Activated CD4-positive, alpha-beta T cell treated with anti-CD3 and anti-CD28 coated beads for 36 hours (primary cell): ENCODE measurements around the gene LIF. TPM values are rescaled to one million over a fixed set of nuclear protein-coding genes. Genes with fewer than 3 reads are reported as not detected.
A peak's percentile ranks its signal among the peaks of the same experiment; 100 is the strongest.

Experiments used
- ATAC-seq: fragments of 200-7000 bp; cut with Tn5 transposase; one replicate; pipeline ENCODE4 v1.10.0; 2021; ENCODE audit warnings: mild to moderate bottlenecking, moderate library complexity
- CTCF ChIA-PET: fragments of 350-600 bp; sonication (Branson Sonifier 250); formaldehyde crosslinking; loops from one replicate; lab custom pipeline; 2021; ENCODE audit warnings: antibody characterized with exemption; lab: Charles Lee
- POLR2A ChIA-PET: fragments of 350-600 bp; sonication (Branson Sonifier 250); formaldehyde crosslinking; loops from one replicate; lab custom pipeline; 2021; ENCODE audit warnings: antibody characterized with exemption, inconsistent platforms; lab: Charles Lee
- DNase-seq: peaks from one replicate; pipeline ENCODE4 v3.0.0-alpha.2; 2020
- H3K27ac Mint-ChIP-seq: one replicate; pipeline ENCODE4 v1.8.0; 2021; ENCODE audit warnings: mixed read lengths
- H3K27me3 Mint-ChIP-seq: one replicate; pipeline ENCODE4 v1.8.0; 2021; ENCODE audit warnings: mixed read lengths
- H3K36me3 Mint-ChIP-seq: one replicate; pipeline ENCODE4 v1.8.0; 2021; ENCODE audit warnings: low read depth, mixed read lengths
- H3K4me1 Mint-ChIP-seq: one replicate; pipeline ENCODE4 v1.8.0; 2021; ENCODE audit warnings: mixed read lengths
- H3K4me3 Mint-ChIP-seq: one replicate; pipeline ENCODE4 v1.8.0; 2021; ENCODE audit warnings: mild to moderate bottlenecking, moderate library complexity, mixed read lengths
- H3K9me3 Mint-ChIP-seq: one replicate; pipeline ENCODE4 v1.8.0; 2021; ENCODE audit warnings: low read depth, mixed read lengths
- intact Hi-C, 2 experiments: fragments of 100-400 bp; cut with DNase I in 1 of 2; cut with micrococcal nuclease in 1 of 2; formaldehyde crosslinking; loops; one replicate each; pipeline versions ENCODE4 v1.14.2 to v1.15.1; 2022 to 2024; cut with DNase I, micrococcal nuclease
- total RNA-seq, 2 experiments: library from RNA; stranded (reverse); gene quantifications; one replicate each; pipeline ENCODE4 v1.2.3, GENCODE V29; 2021

LIF gene
- total RNA-seq, 2 experiments from 2014 or later, result 77.3 to 105 TPM

- intact Hi-C loops, result loop anchor here (1.0 to 2.0 kb wide), 7 partner anchors 13 to 523 kb away; partner anchors contain the start of genes SF3A1 (in 2 of the 2), TBC1D10A (in 1 of the 2), UQCR10 (in 1 of the 2) and ZMAT5 (in 1 of the 2)
- Mint-ChIP-seq H3K27me3 (no peaks in the 10 kb centered on the region), H3K27ac (peak overlapping the region; percentile 72), H3K36me3 (peaks cover 15% of the 10 kb centered on the region), H3K4me1 (peaks cover 23% of the 10 kb centered on the region), H3K4me3 (peak overlapping the region; percentile 72), H3K9me3 (no peaks in the 10 kb centered on the region)
- ChIA-PET POLR2A (interaction anchor here (0.5 kb wide), 1 partner anchor 181 kb away, joined by 4 read pairs; no protein-coding TSS in a partner anchor), CTCF (interaction anchor here (3.4 to 6.5 kb wide), 6 partner anchors 14 to 184 kb away, joined by 17 to 202 read pairs (median 48); partner anchors contain the start of genes MTFP1, RNF215, SEC14L2 and TBC1D10A)
- DNase-seq (no peak), ATAC-seq (peak; percentile 24)
Observed at GRCh38 chr22:30289980-30290313, 43.4 kb upstream of the LIF start.

GRCh38 chr22:30289141-30289979 lies 42.8 kb upstream of the LIF start, which contains the start of gene CASTOR1:
TSS of gene CASTOR1 (minus strand) at chr22:30289505. CDS start at chr22:30289497, 8 bp downstream.
- ATAC-seq (peak; percentile 88), DNase-seq (peak; percentile 93)
- Mint-ChIP-seq H3K9me3 (no peaks in the 10 kb centered on the region), H3K27me3 (no peaks in the 10 kb centered on the region), H3K27ac (peak within 1 kb of the TSS; percentile 72), H3K4me3 (peak within 1 kb of the TSS; percentile 72), H3K4me1 (peaks cover 23% of the 10 kb centered on the region), H3K36me3 (peaks cover 15% of the 10 kb centered on the region)
- ChIA-PET POLR2A (interaction anchor here (0.5 to 1.4 kb wide), 2 partner anchors 92 to 182 kb away, joined by 4 to 5 read pairs; no protein-coding TSS in a partner anchor), CTCF (interaction anchor here (0.6 to 6.5 kb wide), 18 partner anchors 11 to 183 kb away, joined by 3 to 202 read pairs (median 14); partner anchors contain the start of genes CCDC157, MTFP1, RNF215 and SEC14L2)
- intact Hi-C loops, result loop anchor here (1.0 to 2.0 kb wide), 7 partner anchors 13 to 522 kb away; partner anchors contain the start of genes SF3A1 (in 2 of the 2), TBC1D10A (in 1 of the 2), UQCR10 (in 1 of the 2) and ZMAT5 (in 1 of the 2)

- intact Hi-C loops, result loop anchor here (1.0 to 2.0 kb wide), 8 partner anchors 14 to 521 kb away; partner anchors contain the start of genes SF3A1 (in 2 of the 2), TBC1D10A (in 1 of the 2), UQCR10 (in 1 of the 2) and ZMAT5 (in 1 of the 2)
- ATAC-seq (no peak), DNase-seq (no peak)
- Mint-ChIP-seq H3K36me3 (peaks cover 8% of the 10 kb centered on the region), H3K4me1 (peaks cover 23% of the 10 kb centered on the region), H3K27me3 (no peaks in the 10 kb centered on the region), H3K4me3 (peak overlapping the region; percentile 72), H3K27ac (no peak overlapping the region), H3K9me3 (no peaks in the 10 kb centered on the region)
- CTCF ChIA-PET, result interaction anchor here (0.6 to 6.5 kb wide), 53 partner anchors 9 to 533 kb away, joined by 3 to 202 read pairs (median 6); partner anchors contain the start of genes CCDC157, MTFP1, OSM and RNF215
- POLR2A ChIA-PET, result interaction anchor here (0.6 to 1.4 kb wide), 6 partner anchors 38 to 92 kb away, joined by 3 to 5 read pairs (median 4); partner anchors contain the start of genes CCDC157, SF3A1 and TBC1D10A
Observed at GRCh38 chr22:30288419-30289140, 42.0 kb upstream of the LIF start.

- ChIA-PET CTCF (interaction anchor here (0.6 to 6.5 kb wide), 60 partner anchors 10 to 1485 kb away, joined by 3 to 202 read pairs (median 5); partner anchors contain the start of genes CCDC157, MTFP1, OSM and RNF215), POLR2A (interaction anchor here (0.6 to 1.4 kb wide), 7 partner anchors 39 to 417 kb away, joined by 3 to 5 read pairs (median 4); partner anchors contain the start of genes CCDC157, SF3A1 and TBC1D10A)
- Mint-ChIP-seq H3K27ac (no peak overlapping the region), H3K27me3 (no peaks in the 10 kb centered on the region), H3K36me3 (peaks cover 1% of the 10 kb centered on the region), H3K4me3 (peak overlapping the region; percentile 72), H3K4me1 (peaks cover 28% of the 10 kb centered on the region), H3K9me3 (no peaks in the 10 kb centered on the region)
- peak; percentile 42 for ATAC-seq
- peak; percentile 94 for DNase-seq
- intact Hi-C loops, result loop anchor here (1.0 to 2.0 kb wide), 8 partner anchors 15 to 197 kb away; partner anchors contain the start of genes RNF215 (in 2 of the 2) and TBC1D10A (in 1 of the 2)
Observed at GRCh38 chr22:30287648-30288418, 41.3 kb upstream of the LIF start.

GRCh38 chr22:30286813-30287647 lies 40.5 kb upstream of the LIF start:
- CTCF ChIA-PET, result interaction anchor here (0.6 to 6.5 kb wide), 53 partner anchors 9 to 1484 kb away, joined by 3 to 202 read pairs (median 5); partner anchors contain the start of genes CCDC157, MTFP1, OSM and RNF215
- POLR2A ChIA-PET, result interaction anchor here (0.6 kb wide), 1 partner anchor 418 kb away, joined by 4 read pairs; no protein-coding TSS in a partner anchor
- ATAC-seq (peak; percentile 32), DNase-seq (peak; percentile 94)
- no peak overlapping the region for H3K27ac Mint-ChIP-seq
- no peak overlapping the region for H3K4me3 Mint-ChIP-seq
- no peaks in the 10 kb centered on the region for H3K27me3 Mint-ChIP-seq
- intact Hi-C loops, result loop anchor here (1.0 kb wide), 5 partner anchors 24 to 198 kb away; partner anchors contain the start of gene RNF215 (in 2 of the 2)
- peaks cover 34% of the 10 kb centered on the region for H3K4me1 Mint-ChIP-seq
- no peaks in the 10 kb centered on the region for H3K9me3 Mint-ChIP-seq
- peaks cover 1% of the 10 kb centered on the region for H3K36me3 Mint-ChIP-seq

GRCh38 chr22:30286331-30286730 lies 39.8 kb upstream of the LIF start:
- Mint-ChIP-seq H3K27me3 (no peaks in the 10 kb centered on the region), H3K36me3 (no peaks in the 10 kb centered on the region), H3K27ac (no peak overlapping the region), H3K4me3 (no peak overlapping the region), H3K4me1 (peaks cover 34% of the 10 kb centered on the region), H3K9me3 (no peaks in the 10 kb centered on the region)
- intact Hi-C loops, result loop anchor here in 1 of 2 experiments (1.0 kb wide), 1 partner anchor 178 kb away; no protein-coding TSS in a partner anchor
- CTCF ChIA-PET, result interaction anchor here (0.7 to 4.9 kb wide), 15 partner anchors 8 to 201 kb away, joined by 3 to 43 read pairs (median 4); partner anchors contain the start of genes RNF215 and TBC1D10A
- no peak for ATAC-seq
- no peak for DNase-seq
- POLR2A ChIA-PET, result interaction anchor here (0.6 kb wide), 1 partner anchor 88 kb away, joined by 4 read pairs; no protein-coding TSS in a partner anchor

GRCh38 chr22:30285846-30286200 lies 39.3 kb upstream of the LIF start:
- H3K36me3 Mint-ChIP-seq, result no peaks in the 10 kb centered on the region
- H3K9me3 Mint-ChIP-seq, result no peaks in the 10 kb centered on the region
- intact Hi-C loops, result loop anchor here in 1 of 2 experiments (1.0 kb wide), 1 partner anchor 178 kb away; no protein-coding TSS in a partner anchor
- H3K27me3 Mint-ChIP-seq, result no peaks in the 10 kb centered on the region
- no peak overlapping the region for H3K27ac Mint-ChIP-seq
- ATAC-seq (no peak), DNase-seq (no peak)
- H3K4me3 Mint-ChIP-seq, result no peak overlapping the region
- POLR2A ChIA-PET, result interaction anchor here (0.6 kb wide), 1 partner anchor 88 kb away, joined by 4 read pairs; no protein-coding TSS in a partner anchor
- CTCF ChIA-PET, result interaction anchor here (0.6 to 4.9 kb wide), 15 partner anchors 8 to 200 kb away, joined by 3 to 43 read pairs (median 4); partner anchors contain the start of genes RNF215 and TBC1D10A
- peaks cover 34% of the 10 kb centered on the region for H3K4me1 Mint-ChIP-seq

- intact Hi-C loops, result no loop called here
Observed at GRCh38 chr22:30285176-30285845, 38.8 kb upstream of the LIF start.

More at GRCh38 chr22:30285176-30285845, 38.8 kb upstream of the LIF start:
- no peaks in the 10 kb centered on the region for H3K27me3 Mint-ChIP-seq
- no peak overlapping the region for H3K27ac Mint-ChIP-seq
- no peaks in the 10 kb centered on the region for H3K9me3 Mint-ChIP-seq
- peaks cover 29% of the 10 kb centered on the region for H3K4me1 Mint-ChIP-seq
- DNase-seq (no peak), ATAC-seq (no peak)
- no peaks in the 10 kb centered on the region for H3K36me3 Mint-ChIP-seq
- H3K4me3 Mint-ChIP-seq, result no peak overlapping the region
- ChIA-PET CTCF (interaction anchor here (0.6 to 4.9 kb wide), 13 partner anchors 7 to 216 kb away, joined by 3 to 43 read pairs (median 4); partner anchors contain the start of genes RNF215 and TBC1D10A), POLR2A (no interaction called here)
